Measurements from ENCODE around the gene GULP1.

GULP1 gene

GRCh38 chr2:188326669-188327301 lies 35.1 kb downstream of the GULP1 start:
- DNase-seq: no peak

DNA sequence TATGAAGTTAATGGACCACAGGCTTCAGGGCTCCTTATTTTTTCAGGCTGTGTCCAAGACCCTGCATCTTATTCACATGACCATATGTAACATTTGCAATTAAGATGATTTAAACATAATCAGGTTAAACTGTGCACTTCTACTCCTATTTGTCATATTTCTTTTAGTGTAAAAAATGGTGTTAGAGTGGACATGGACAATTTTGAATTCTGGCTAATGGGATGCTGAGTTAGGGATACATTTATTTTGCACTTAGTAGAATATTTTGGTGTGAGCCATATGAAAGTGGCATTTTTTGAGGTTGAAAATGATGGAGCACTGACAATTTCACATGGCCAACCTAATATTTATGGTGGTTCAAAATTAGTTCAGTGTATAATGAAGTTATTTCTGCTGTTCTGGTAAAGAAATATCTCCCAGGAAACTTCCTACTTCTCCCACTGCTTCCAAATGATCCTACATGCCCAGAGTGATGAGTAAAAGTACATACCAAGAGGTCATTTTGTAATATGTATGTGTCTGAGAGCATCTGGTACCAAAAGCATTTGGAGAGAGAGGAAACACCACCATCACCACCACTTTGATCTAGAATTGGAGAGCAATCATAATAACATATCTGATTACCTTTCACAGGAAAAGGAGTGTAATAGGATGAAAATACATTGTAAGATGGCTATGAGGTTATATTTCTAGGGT lies 36.0 kb downstream of the GULP1 start:
- DNase-seq: no peak

DNA sequence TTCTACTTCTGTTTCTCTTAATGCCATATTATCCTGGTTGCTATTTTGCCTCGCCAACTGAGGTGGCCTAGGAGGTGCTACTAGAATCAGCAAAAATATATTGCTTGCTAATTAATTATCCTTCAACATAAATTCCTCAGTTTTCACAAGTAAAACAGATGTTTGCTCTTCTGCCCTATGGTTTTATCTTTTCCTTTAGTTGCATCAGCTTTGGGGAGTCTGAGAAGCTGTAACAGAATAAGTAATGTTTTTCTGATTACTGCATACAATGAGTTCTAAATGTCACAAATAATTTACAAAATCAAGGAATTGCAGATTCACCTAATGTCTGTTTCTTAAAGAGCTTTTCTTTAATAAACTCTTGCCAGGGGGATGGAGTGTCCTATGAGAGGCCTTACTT lies 36.7 kb downstream of the GULP1 start:
- no peak for DNase-seq

GRCh38 chr2:188330316-188331053 lies 38.8 kb downstream of the GULP1 start:
- no peak for DNase-seq

GRCh38 chr2:188332619-188333018 lies 40.9 kb downstream of the GULP1 start:
- no peak for DNase-seq

GRCh38 chr2:188333751-188334524 lies 42.3 kb downstream of the GULP1 start:
- no peak for DNase-seq

DNA sequence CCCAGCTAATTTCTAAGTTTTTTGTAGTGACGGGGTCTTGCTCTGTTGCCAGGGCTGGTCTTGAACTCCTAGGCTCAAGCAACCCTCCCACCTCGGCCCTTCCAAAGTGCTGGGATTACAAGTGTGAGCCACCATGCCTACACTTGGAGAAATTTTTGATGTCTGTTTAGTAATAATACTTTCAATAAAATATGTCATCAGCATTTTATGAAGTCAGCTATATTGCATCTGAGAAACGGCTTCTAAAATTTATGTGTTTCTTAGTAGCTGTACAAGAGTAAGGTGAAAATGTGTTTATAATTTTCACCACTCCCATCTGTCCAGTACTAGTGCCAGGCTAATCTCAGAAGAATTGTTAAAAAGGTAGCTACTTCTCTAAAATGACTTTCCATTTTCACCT lies 46.8 kb downstream of the GULP1 start:
- DNase-seq: no peak

GRCh38 chr2:188340257-188340656 lies 48.6 kb downstream of the GULP1 start:
- no peak for DNase-seq

DNA sequence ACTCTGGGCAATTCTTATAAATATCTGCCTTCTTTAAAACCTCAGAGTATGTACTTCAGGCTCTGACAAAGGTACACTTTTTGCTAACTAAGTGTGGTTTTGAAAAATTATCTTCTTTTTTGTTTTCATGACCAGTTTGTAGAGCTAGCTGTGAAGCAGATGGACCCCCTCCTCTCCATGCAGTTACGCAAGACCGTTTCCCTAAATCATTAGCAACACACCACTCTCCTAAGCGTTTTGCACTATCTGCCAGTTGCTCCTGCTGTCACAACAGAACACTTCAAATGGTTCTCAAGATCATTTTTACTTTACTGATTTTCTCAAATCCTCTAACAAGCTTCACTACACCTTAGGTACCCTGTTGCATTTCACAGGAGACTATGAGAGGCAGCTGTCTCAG lies 53.3 kb downstream of the GULP1 start:
- no peak for DNase-seq

- DNase-seq: no peak
Measured at GRCh38 chr2:188345426-188345825, 53.8 kb downstream of the GULP1 start.

GRCh38 chr2:188345831-188346458 lies 54.3 kb downstream of the GULP1 start:
- no peak for DNase-seq

- no peak for DNase-seq
Measured at GRCh38 chr2:188349019-188349418, 57.3 kb downstream of the GULP1 start.

- DNase-seq: no peak
Measured at GRCh38 chr2:188353282-188353681, 61.6 kb downstream of the GULP1 start.

GRCh38 chr2:188360485-188361263 lies 69.0 kb downstream of the GULP1 start:
- DNase-seq: no peak

GRCh38 chr2:188364033-188364630 lies 72.5 kb downstream of the GULP1 start:
- DNase-seq: no peak

- DNase-seq: no peak
Measured at GRCh38 chr2:188365058-188365641, 73.5 kb downstream of the GULP1 start.

DNA sequence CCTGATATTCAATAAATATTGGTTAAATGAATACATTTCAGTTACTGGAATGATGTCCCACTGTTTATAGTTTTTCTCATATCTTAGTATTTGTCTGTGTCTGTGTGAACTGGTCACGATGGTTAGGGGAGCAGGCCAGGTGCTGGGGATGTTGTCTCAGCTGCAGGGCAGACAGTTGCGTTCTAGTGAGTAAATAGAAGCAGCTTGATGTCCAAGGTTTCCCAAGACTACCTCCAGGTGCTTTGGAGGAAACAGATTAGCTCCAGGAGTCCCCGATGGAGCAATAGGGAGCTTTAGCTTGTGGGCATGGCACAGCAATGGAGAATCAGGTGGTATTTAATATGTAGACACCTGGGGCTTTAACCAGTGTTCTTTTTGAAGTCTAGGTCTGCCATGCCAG lies 75.5 kb downstream of the GULP1 start:
- DNase-seq: no peak

GRCh38 chr2:188369365-188369764 lies 77.7 kb downstream of the GULP1 start:
- DNase-seq: no peak

GRCh38 chr2:188378371-188378950 lies 86.8 kb downstream of the GULP1 start:
- DNase-seq: no peak

DNA sequence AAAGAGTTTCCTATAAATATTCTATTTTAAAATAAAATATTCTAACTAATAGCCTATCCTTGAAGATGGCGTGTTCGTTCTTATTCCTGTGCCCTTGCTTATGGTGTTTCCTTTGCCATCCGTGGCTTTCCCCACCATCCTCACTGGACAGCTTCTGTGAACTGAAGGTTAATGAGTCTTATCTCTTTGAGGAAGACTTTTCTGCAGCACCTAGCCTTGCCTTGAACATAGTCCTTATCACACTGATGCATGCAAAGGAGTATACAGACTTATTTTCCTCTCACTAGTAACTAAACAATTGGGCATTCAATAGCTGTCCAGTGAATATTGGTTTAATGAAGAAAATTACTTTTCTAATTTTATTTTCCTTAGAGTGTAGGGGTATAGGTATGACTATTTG lies 88.1 kb downstream of the GULP1 start:
- DNase-seq: no peak

DNA sequence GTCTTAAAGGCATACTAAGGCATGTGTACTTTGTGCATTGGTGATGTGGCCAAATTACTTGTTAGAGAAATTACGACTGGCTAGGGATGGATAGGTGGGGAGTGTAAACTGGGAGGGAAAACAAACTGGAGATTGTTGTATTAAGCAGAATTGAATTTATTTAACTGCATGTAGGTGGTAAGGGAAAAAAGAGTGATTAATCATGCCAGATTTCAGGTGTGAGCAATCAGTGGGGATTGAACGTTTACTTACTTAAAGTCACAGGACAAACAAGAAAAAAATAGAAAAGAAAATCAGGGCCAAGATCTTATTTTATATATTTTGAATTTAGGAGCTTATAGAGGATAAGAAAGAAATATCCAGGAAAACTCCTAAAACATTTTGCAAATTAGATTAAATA lies 88.6 kb downstream of the GULP1 start:
- no peak for DNase-seq
